Vagina (tissue), 2 donors: ENCODE data around the gene RCN2.

Experiments
- POLR2A ChIP-seq, 2 donors: fragments of 450-650 bp; IDR thresholded peaks; one replicate each; pipeline ENCODE4 v1.6.1; 2017; ENCODE audit warnings: antibody characterized with exemption in 2 of 2, mild to moderate bottlenecking in 2 of 2, moderate library complexity in 2 of 2
- POLR2AphosphoS5 ChIP-seq, 2 donors: sonication (generic); formaldehyde crosslinking; IDR thresholded peaks; one replicate each; pipeline ENCODE4 v1.9.0; 2017; ENCODE audit warnings: antibody characterized with exemption in 2 of 2, mild to moderate bottlenecking in 2 of 2, low read depth in 1 of 2; ENCODE audit not compliant: insufficient read depth in 1 of 2
- TF ChIP-seq, protein P1 (sequence below), 3 experiments: fragments of 450-650 bp in 2 of 3; fragments of 200-600 bp in 1 of 3; sonication (generic) in 1 of 3; IDR thresholded peaks; one replicate each; pipeline ENCODE4 v1.5.1; 2017 to 2019; ENCODE audit warnings: antibody characterized with exemption in 3 of 3, mild to moderate bottlenecking in 2 of 3, moderate library complexity in 2 of 3

DNA sequence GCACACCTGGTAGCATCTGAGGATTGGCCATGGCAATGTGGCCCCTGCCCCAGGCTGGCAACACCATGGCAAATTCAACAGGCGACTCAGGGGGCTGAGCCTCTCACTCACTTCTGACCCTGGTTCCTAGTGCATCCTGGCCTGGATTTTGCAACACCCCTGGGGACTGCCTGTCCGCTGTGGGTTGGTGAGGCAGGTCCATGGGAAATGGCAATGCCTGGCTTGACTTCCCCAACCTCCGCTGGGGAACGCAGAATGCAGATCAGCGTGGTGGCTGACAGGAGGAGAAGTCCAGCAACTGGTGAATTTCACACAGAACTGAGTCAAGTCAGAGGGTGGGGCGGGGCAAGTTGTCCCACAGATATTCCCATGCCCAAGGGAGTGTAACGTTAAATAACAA, 59.5 kb downstream of the RCN2 start:
- TF ChIP-seq, protein P1, sequence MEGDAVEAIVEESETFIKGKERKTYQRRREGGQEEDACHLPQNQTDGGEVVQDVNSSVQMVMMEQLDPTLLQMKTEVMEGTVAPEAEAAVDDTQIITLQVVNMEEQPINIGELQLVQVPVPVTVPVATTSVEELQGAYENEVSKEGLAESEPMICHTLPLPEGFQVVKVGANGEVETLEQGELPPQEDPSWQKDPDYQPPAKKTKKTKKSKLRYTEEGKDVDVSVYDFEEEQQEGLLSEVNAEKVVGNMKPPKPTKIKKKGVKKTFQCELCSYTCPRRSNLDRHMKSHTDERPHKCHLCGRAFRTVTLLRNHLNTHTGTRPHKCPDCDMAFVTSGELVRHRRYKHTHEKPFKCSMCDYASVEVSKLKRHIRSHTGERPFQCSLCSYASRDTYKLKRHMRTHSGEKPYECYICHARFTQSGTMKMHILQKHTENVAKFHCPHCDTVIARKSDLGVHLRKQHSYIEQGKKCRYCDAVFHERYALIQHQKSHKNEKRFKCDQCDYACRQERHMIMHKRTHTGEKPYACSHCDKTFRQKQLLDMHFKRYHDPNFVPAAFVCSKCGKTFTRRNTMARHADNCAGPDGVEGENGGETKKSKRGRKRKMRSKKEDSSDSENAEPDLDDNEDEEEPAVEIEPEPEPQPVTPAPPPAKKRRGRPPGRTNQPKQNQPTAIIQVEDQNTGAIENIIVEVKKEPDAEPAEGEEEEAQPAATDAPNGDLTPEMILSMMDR (IDR thresholded peaks at IDR 0.05): no peak
- no peak for TF ChIP-seq POLR2AphosphoS5 (IDR thresholded peaks at IDR 0.05; ENCODE audit: insufficient read depth in 1 of 2, low read depth in 1 of 2)
- TF ChIP-seq POLR2A (IDR thresholded peaks at IDR 0.05): no peak
